Subcutaneous abdominal adipose tissue (tissue), 5 donors: ENCODE measurements around the gene SEC61A2.
"Not testable (repeated sequence)": the region's sequence is repeated elsewhere in the genome, so short reads cannot be mapped to it uniquely, and the experiment has no call there.

Source experiments
- H3K27ac ChIP-seq: one replicate; pipeline ENCODE4 v1.7.0; 2013; ENCODE audit warnings: low read depth, mild to moderate bottlenecking, inconsistent platforms, low read length, moderate library complexity
- H3K27me3 ChIP-seq, 5 donors: one replicate each; pipeline ENCODE4 v1.7.0; 2013; ENCODE audit warnings: low read length in 5 of 5, inconsistent platforms in 1 of 5; ENCODE audit not compliant: control insufficient read depth in 5 of 5, insufficient read depth in 4 of 5
- H3K36me3 ChIP-seq, 5 donors: one replicate each; pipeline ENCODE4 v1.7.0; 2013; ENCODE audit warnings: low read length in 5 of 5; ENCODE audit not compliant: control insufficient read depth in 5 of 5, insufficient read depth in 5 of 5
- H3K4me1 ChIP-seq, 5 donors: one replicate each; pipeline ENCODE4 v1.7.0; 2013; ENCODE audit warnings: low read length in 5 of 5, mild to moderate bottlenecking in 3 of 5, moderate library complexity in 1 of 5; ENCODE audit not compliant: control insufficient read depth in 5 of 5, insufficient read depth in 5 of 5
- H3K4me3 ChIP-seq, 5 donors: one replicate each; pipeline ENCODE4 v1.7.0; 2013; ENCODE audit warnings: low read length in 5 of 5, low read depth in 1 of 5
- H3K9ac ChIP-seq, 5 donors: one replicate each; pipeline ENCODE4 v1.7.0; 2013; ENCODE audit warnings: low read length in 5 of 5, mild to moderate bottlenecking in 4 of 5, moderate library complexity in 3 of 5
- H3K9me3 ChIP-seq, 5 donors: one replicate each; pipeline ENCODE4 v1.7.0; 2013; ENCODE audit warnings: low read length in 5 of 5; ENCODE audit not compliant: control insufficient read depth in 5 of 5
- donor health status: healthy.
- donor health status: healthy.
- donor health status: healthy.
- donor health status: healthy.
- donor health status: healthy.

Gene SEC61A2

DNA sequence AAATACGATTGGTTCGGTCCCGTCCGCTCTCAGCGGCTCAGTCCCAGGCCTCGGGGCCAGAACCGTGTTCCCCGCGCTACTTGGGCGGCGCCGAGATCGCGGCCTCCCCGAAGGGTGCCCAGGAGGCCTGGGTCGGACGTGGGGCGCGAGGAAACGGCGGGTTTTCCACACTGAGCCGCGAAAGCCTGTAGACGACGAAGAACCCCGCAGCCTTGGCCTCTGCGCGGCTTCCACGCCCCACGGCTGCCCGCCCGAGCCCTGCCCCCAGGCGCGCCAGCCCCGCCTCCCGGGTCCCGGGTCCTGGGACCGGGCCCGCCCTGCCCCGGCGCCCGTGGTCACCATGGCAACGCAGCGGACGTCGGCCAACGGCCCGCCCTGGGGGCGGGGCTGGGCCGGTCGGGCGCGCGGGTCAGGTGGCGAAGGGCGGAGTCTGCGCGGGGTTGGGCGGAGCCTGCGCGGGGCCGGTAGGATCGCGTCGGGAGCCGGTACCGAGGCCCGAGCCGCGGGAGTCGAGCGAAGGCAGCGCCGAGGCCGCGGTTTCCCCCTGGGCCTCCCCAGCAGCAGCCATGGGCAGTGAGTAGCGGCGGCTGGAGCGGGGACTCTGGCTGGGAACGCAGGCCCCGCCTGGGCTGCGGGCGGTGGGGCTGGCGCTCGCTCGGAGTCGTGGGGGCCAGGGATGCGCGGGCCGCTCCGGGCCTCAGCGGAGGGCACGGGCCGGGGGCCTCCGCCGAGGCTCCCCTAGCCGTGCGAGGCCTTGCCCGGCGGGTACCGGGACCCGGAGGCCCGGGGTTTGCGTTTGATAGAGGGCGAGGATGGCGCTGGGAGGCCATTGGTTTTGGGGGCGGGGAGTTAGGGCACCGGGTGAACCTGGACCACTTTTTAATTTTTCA is at the start of gene SEC61A2:
SEC61A2 (plus strand) TSS at position 456 of the 890 bp plus-strand sequence; CDS start at position 567, 111 bp downstream.
- peak within 1 kb of the TSS in 4 of 5 donors; percentile 67 to 90 (median 78) for H3K9ac ChIP-seq
- H3K36me3 ChIP-seq = peaks cover 0 to 4% (median 3%) of the 10 kb centered on the region in 5 donors
- no peaks in the 10 kb centered on the region for H3K27me3 ChIP-seq
- peak within 1 kb of the TSS; percentile 46 for H3K27ac ChIP-seq
- no peaks in the 10 kb centered on the region for H3K9me3 ChIP-seq
- H3K4me1 ChIP-seq = peaks cover 0 to 17% (median 9%) of the 10 kb centered on the region in 5 donors
- H3K4me3 ChIP-seq = peak within 1 kb of the TSS; percentile 75 to 92 (median 79)

DNA sequence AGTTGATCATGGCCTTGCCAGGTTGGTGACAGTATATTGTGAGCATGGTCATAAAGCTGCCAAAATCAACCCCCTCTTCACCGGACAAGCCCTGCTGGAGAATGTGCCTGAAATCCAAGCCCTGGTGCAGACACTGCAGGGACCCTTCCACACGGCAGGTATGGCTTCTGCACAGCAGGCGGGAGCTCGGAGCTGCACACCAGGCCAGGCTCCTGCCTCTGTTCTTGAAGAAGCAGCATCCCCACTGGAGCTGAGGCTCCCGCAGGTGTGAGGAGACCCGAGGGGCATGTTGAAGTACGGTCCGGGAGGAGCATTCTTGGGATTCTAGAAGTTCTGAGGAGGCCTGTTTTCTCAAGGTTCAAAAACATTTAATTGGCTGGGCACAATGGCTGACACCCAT is 48.0 kb upstream of the SEC61A2 start:
- Histone ChIP-seq H3K4me1 (no peaks in the 10 kb centered on the region), H3K36me3 (peaks cover 0 to 36% (median 22%) of the 10 kb centered on the region in 5 donors), H3K27ac (no peak overlapping the region), H3K27me3 (no peaks in the 10 kb centered on the region), H3K4me3 (no peak overlapping the region), H3K9ac (no peak overlapping the region), H3K9me3 (no peaks in the 10 kb centered on the region)

DNA sequence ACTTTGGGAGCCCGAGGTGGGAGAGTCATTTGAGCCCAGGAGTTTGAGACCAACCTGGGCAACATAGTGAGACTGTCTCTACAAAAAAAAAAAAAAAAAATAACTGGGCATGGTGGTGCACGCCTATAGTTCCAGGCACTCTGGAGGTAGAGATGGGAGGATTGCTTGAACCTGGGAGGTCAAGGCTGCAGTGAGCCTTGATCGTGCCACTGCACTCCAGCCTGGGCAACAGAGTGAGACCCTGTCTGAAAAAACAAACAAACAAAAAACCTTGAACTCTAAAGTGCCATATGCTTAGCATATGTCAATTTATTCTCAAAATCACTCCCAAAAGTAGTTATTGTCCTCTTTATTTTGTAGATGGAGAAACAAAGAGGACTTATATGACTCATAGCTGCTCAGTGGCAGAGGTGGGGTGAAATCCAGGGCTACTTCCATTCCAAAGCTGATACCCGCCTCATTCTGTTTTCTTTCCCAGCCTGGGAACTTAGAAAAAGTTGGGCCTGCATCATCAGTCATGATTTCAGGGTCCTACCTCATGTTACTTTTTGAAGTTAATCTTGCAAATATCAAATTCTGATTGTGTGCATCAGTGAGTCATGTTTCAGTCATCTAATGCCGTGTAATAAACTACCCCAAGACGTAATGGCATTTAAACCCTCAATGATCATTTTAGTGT is 47.5 kb upstream of the SEC61A2 start:
- no peak overlapping the region for H3K4me3 ChIP-seq
- no peak overlapping the region for H3K9ac ChIP-seq
- peaks cover 0 to 41% (median 28%) of the 10 kb centered on the region in 5 donors for H3K36me3 ChIP-seq
- H3K9me3 ChIP-seq = no peaks in the 10 kb centered on the region
- no peaks in the 10 kb centered on the region for H3K4me1 ChIP-seq
- H3K27me3 ChIP-seq = no peaks in the 10 kb centered on the region
- no peak overlapping the region for H3K27ac ChIP-seq

DNA sequence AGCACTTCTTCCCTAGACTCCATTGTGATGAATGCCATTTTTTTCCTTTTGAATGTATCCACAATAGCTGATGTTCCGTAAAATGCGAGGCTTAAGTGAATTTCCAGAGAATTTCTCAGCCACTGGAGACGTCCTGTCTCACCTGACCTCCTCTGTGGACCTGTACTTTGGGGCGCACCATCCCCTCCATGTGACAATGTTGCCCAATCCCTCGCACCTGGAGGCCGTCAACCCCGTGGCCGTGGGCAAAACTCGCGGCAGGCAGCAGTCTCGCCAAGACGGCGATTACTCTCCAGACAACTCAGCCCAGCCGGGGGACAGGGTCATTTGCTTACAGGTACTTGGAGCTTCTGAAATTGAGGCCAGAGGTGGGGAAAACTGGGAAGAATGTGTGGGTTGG is 40.6 kb upstream of the SEC61A2 start:
- H3K27me3 ChIP-seq = no peaks in the 10 kb centered on the region
- H3K27ac ChIP-seq = no peak overlapping the region
- no peaks in the 10 kb centered on the region for H3K9me3 ChIP-seq
- no peak overlapping the region for H3K9ac ChIP-seq
- no peaks in the 10 kb centered on the region for H3K4me1 ChIP-seq
- no peak overlapping the region for H3K4me3 ChIP-seq
- peaks cover 11 to 75% (median 52%) of the 10 kb centered on the region in 5 donors for H3K36me3 ChIP-seq

DNA sequence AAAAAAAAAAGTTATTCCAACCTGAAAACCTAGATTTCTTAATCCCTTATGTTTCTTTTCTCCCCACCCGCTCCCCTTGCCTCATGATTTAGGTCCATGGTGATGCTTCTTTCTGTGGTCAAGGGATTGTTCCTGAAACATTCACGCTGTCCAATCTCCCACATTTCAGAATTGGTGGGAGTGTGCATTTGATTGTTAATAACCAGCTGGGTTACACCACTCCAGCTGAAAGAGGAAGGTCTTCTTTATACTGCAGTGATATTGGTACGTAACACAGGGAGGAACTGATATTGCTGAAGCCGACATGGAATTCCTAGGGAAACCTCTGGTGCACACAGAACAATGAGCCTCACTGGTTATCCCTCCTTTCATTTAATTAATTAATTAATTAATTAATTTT is 38.1 kb upstream of the SEC61A2 start:
- Histone ChIP-seq H3K27me3 (no peaks in the 10 kb centered on the region), H3K9ac (no peak overlapping the region), H3K9me3 (no peaks in the 10 kb centered on the region), H3K4me3 (no peak overlapping the region), H3K4me1 (no peaks in the 10 kb centered on the region), H3K36me3 (peaks cover 11 to 74% (median 49%) of the 10 kb centered on the region in 5 donors), H3K27ac (no peak overlapping the region)

DNA sequence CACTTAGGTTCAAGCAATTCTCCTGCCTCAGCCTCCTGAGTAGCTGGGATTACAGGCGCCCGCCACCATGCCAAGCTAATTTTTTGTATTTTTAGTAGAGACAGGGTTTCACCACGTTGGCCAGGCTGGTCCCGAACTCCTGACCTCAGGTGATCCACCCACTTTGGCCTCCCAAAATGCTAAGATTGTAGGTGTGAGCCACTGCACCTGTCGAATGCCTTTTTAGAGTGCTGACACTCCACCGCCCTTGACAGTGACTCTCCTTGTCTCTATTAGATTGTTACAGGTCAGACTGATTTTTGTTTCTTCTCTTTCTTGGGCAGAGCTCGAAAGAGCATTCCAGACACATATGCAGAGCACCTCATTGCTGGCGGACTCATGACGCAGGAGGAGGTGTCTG is 32.1 kb upstream of the SEC61A2 start:
- not testable (repeated sequence) for H3K27me3 ChIP-seq, H3K4me1 ChIP-seq, H3K9ac ChIP-seq, H3K4me3 ChIP-seq, H3K9me3 ChIP-seq, H3K27ac ChIP-seq
- H3K36me3 ChIP-seq = peaks cover 15 to 65% (median 46%) of the 10 kb centered on the region in 5 donors

DNA sequence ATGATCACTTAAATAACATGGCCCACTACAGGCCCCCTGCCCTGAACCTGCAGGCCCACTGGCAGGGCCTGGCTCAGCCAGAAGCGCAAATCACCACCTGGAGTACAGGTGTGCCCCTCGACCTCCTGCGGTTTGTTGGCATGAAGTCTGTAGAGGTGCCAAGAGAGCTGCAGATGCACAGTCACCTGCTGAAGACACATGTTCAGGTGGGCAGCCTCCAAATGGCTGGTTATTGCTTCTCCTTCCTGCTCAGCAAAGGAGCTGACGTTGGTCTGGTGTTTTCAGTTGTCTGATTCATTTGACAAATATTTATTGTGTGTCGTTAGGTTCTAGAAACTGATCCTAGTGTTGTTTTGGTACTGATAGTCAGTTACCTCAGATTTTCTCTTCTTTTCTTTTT is 31.7 kb upstream of the SEC61A2 start:
- H3K4me3 ChIP-seq = no peak overlapping the region
- H3K27me3 ChIP-seq = no peaks in the 10 kb centered on the region
- H3K4me1 ChIP-seq = no peaks in the 10 kb centered on the region
- no peak overlapping the region for H3K9ac ChIP-seq
- peaks cover 16 to 64% (median 44%) of the 10 kb centered on the region in 5 donors for H3K36me3 ChIP-seq
- no peaks in the 10 kb centered on the region for H3K9me3 ChIP-seq
- H3K27ac ChIP-seq = no peak overlapping the region

DNA sequence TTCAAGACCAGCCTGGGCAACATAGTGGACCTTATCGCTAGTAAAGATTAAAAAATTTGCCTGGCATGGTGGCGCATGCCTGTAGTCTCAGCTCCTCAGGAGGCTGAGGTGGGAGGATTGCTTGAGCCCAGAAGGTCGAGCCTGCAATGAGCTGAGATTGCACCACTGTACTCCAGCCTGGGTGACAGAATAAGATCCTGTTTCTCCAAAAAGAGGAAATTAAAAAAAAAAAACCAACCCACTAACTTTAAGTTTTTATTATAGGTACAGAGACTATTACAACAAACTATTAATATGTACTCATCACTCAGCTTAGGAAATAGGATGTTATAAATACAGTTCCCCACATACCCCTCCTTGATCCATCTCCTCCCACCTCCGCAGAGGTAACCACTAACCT is 30.5 kb upstream of the SEC61A2 start:
- Histone ChIP-seq H3K27ac (no peak overlapping the region), H3K27me3 (no peaks in the 10 kb centered on the region), H3K36me3 (peaks cover 11 to 65% (median 50%) of the 10 kb centered on the region in 5 donors), H3K9ac (no peak overlapping the region), H3K4me1 (no peaks in the 10 kb centered on the region), H3K9me3 (no peaks in the 10 kb centered on the region), H3K4me3 (no peak overlapping the region)

DNA sequence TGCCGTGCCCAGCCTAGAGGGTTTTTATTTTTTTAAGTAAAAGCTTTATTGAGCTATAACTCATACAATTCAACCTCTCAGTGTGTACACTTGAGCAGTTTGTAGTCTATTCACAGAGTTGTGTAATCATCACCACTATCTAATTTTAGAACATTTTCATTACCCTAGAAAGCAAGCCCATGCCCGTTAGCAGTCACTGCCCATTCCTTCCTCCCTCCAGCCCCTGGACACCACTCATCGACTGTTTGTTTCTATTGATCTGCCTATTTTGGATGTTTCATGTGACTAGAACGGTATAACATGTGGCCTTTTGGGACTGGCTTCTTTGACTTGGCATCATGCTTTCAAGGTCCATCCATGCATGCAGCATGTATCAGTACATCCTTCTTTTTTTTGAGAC is 25.7 kb upstream of the SEC61A2 start:
- no peak overlapping the region for H3K27ac ChIP-seq
- no peaks in the 10 kb centered on the region for H3K27me3 ChIP-seq
- H3K9me3 ChIP-seq = no peaks in the 10 kb centered on the region
- H3K4me1 ChIP-seq = peaks cover 0 to 2% (median 0%) of the 10 kb centered on the region in 5 donors
- H3K4me3 ChIP-seq = no peak overlapping the region
- no peak overlapping the region for H3K9ac ChIP-seq
- H3K36me3 ChIP-seq = peaks cover 10 to 78% (median 63%) of the 10 kb centered on the region in 5 donors

DNA sequence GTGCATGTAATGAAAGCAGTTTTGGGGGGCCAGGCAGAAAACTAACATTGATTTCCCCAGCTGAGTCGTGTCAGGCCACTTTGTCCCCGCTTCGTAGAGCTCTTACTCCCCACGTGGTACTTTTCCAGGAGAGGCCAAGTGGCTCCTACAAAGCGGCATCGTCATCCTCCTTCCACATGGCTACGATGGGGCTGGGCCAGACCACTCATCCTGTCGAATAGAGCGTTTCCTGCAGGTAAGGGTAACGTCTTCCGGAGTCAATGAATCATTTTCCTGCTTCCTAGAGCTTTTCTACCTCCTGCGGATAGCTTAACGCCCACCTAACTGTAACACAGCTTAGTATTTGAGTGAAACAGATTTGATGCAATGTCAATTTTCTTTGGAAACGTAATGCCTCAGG is 21.7 kb upstream of the SEC61A2 start:
- Histone ChIP-seq H3K36me3 (peaks cover 15 to 79% (median 66%) of the 10 kb centered on the region in 5 donors), H3K27me3 (no peaks in the 10 kb centered on the region), H3K4me3 (no peak overlapping the region), H3K9me3 (no peaks in the 10 kb centered on the region), H3K4me1 (peaks cover 0 to 2% (median 0%) of the 10 kb centered on the region in 5 donors), H3K9ac (no peak overlapping the region), H3K27ac (no peak overlapping the region)
